Stimulated activated CD4-positive, alpha-beta T cell treated with anti-CD3 and anti-CD28 coated beads, Interleukin-12 subunit alpha, Interleukin-12 subunit beta, amount 100 ng/mL, for 48 hours (primary cell): ENCODE results near the gene FUT7.

Source experiments
- DNase-seq, 3 donors: peaks; one replicate each; pipeline ENCODE4 v3.0.0-alpha.2; 2020; ENCODE audit warnings: low read depth in 2 of 3, low spot score in 1 of 3

The FUT7 gene, protein sequence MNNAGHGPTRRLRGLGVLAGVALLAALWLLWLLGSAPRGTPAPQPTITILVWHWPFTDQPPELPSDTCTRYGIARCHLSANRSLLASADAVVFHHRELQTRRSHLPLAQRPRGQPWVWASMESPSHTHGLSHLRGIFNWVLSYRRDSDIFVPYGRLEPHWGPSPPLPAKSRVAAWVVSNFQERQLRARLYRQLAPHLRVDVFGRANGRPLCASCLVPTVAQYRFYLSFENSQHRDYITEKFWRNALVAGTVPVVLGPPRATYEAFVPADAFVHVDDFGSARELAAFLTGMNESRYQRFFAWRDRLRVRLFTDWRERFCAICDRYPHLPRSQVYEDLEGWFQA

GRCh38 chr9:137031904-137032640, at the start of gene FUT7:
TSS of gene FUT7 (minus strand) at chr9:137032088. CDS start at chr9:137031991, 97 bp downstream.
- no peak for DNase-seq

GRCh38 chr9:137080260-137081122, 48.6 kb upstream of the FUT7 start:
- no peak for DNase-seq

- no peak for DNase-seq
Measured at GRCh38 chr9:137079401-137079787, 47.5 kb upstream of the FUT7 start.

GRCh38 chr9:137078701-137079400, 47.0 kb upstream of the FUT7 start:
- DNase-seq: no peak

DNA sequence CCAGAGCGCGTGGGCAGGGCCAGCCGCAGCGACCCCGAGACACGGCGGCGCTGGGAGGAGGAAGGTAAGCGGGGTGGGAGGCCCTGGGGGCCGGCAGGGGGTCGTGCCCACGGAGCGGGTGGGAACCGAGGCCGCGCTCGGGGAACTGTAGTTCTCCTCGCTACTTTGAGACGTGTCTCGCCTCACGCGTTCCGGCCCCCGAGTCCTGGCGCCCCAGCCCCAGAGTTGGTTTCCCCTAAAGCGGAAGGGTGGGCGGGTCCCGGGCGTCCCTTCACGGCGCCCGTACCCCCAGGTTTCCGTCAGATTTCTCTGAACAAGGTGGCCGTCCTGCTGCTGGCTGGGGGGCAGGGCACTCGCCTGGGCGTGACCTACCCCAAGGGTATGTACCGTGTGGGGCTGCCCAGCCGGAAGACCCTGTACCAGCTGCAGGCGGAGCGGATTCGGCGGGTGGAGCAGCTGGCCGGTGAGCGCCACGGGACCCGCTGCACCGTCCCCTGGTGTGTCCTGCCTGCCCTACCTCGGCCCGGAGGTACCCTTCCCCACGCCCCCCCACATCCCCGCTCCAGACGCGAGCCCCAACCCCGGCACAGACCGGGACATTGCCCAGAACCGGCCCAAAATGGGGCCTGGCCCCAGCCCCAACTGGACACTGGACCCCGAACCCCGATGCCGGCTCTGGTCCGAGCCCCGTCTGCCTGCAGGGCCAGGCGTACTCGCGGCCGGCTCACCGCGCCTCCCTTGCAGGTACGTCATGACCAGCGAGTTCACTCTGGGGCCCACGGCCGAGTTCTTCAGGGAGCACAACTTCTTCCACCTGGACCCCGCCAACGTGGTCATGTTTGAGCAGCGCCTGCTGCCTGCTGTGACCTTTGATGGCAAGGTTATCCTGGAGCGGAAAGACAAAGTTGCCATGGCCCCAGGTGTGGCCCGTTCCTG, 46.1 kb upstream of the FUT7 start:
- no peak for DNase-seq

DNA sequence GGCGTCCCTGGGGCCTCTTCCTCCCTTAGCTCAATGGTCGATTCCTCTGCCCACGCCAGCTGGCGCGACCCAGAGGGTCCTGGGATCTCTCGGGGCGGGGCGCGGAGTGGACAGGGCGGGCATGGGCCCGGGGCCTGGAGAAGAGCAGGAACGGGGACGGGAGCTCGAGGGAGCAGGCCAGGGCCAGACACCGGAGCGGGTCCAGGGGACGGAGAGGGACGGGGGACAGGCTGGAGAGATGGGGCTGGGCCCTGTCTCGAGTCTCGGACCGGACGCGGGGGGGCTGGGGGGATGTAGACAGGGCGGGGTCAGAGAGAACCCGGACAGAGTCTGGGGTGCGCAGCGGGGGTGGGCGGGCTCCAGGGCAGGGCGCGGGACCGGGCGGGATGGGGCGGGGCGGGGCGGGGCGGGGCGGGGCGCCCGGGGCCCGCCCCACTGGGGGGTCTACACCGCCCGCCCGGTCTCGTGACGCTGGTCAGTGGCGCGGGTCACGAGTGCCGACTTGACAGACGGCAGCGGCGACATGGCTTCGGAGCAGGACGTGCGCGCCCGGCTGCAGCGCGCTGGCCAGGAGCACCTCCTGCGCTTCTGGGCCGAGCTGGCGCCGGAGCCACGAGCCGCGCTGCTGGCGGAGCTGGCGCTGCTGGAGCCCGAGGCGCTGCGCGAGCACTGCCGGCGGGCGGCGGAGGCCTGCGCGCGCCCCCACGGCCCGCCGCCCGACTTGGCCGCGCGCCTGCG, 45.3 kb upstream of the FUT7 start, which contains the start of gene UAP1L1:
TSS of gene UAP1L1 (plus strand) at position 508 of the 738 bp plus-strand sequence. CDS start at position 524, 16 bp downstream.
- no peak for DNase-seq

DNA sequence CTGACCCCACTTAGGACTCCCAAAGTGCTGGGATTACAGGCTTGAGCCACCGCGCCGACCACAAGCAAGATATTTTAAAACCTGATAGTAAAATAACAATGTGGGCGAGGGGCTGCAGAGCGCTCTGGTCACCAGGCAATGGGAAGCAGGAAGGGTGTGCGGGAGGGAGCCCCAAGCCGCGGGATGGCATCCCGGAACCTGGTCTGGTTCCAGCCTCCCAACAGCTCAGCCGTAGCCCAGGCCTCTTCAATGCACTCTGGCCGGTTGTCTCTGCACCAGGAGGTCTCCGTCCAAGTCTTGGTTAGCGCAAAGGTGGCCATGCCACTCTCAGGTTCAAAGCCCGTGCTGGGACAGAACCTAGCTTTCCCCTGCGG, 44.7 kb upstream of the FUT7 start:
- no peak for DNase-seq

- no peak for DNase-seq
Measured at GRCh38 chr9:137075275-137075775, 43.4 kb upstream of the FUT7 start.

GRCh38 chr9:137074657-137075274, 42.9 kb upstream of the FUT7 start:
- DNase-seq: no peak

- DNase-seq: no peak
Measured at GRCh38 chr9:137073992-137074399, 42.1 kb upstream of the FUT7 start.

- DNase-seq: no peak
Measured at GRCh38 chr9:137071282-137071681, 39.4 kb upstream of the FUT7 start.

GRCh38 chr9:137070906-137071275, 39.0 kb upstream of the FUT7 start:
- DNase-seq: no peak

DNA sequence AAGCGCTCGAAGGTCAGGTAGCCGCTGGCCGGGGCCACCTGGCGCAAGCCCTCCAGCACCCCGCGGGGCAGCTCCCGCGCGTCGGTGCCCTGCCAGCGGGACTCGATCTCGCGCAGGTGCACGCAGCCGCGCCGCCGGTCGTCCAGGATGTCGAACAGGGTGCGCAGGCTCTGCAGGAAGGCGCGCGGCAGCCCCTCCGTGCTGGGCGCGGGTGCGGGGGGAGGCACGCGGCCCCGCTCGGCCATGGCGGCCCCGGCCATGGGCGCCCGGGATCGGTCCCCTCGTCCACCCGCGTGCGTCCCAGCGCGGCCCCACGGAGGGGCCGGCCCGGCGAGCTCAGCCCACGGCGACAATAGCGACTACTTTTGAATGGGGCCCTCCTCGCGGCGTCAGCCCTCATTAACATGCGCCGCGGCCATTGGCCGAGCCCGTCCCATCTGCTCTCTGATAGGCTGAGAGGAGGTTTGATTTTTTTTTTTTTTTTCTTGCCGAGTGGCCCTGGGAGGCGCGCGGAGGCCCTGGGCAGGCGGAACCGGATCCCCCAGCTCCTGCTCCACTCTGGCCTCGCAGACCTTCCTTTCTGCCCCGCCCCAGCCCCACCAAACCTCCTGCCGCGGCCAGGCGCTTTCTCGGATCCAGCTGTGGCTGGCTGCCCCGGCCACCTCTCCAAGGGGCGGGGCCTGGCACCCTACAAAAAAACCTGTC, 38.5 kb upstream of the FUT7 start, which contains the start of gene SAPCD2:
TSS of gene SAPCD2 (minus strand) at position 357 of the 705 bp plus-strand sequence. CDS start at position 260, 97 bp downstream.
- DNase-seq: peak; percentile 65 to 77 (median 70)

DNA sequence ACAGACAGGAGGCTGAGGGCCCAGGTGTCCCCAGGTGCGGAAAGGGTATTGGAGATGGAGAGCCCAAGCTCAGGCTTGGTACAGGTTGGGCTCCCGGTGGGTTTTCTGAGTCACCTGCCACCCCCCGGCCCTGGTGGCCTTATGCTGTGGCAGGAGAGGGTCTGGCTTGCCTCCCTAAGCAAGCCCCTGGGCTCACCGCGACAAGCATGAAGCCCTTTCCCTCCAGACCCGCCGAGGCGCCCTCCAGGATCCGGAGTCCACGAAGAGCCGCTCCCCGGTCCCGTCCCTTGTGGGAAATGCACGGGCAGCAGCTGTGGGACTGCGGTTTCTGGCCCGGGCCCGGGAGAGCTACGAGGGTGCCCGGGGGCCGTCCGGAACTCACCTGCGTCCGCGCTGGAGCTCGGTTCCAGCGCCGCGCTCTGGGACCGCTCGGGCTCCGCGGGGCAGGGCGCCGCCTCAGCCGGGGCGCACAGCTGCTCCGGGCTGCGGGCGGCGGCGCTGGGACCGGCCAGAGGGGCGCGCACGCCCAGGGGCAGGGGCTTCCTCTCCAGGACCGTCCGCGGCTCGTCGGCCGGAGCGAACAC, 37.7 kb upstream of the FUT7 start:
- DNase-seq: no peak

GRCh38 chr9:137068539-137069507, 36.9 kb upstream of the FUT7 start:
- no peak for DNase-seq

DNA sequence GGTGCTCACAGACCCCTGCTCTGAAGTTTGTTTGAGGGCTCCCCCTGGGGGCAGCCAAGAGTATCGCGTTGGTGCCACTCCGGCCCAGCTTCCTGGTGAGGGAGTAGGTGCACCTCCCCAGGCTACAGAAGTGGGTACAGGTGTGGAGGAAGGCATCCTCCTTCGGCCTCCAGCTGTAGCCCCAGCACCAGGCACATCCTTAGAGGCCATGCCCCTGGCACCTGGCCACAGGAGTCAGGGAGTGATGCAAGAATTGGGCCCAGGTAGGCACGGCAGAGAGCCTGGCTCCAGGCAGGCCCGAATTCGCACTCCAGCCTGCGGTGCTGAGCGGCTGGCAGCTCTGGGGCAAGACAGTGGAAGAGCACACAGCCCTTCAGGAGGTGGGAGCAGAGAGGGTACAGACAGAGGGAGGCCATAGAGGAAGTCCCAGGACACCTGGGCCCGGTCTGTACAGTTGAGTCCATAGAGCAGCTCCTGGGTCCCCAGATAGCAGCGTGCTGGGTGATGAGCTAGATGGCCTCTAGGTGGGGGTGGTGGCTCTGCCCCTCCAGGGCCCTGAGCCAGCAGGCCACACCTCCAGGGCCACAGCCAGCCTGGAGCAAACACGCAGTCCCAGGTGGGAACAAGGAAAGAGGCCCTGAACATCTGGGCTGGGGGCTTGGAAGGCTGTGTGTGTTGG, 36.1 kb upstream of the FUT7 start:
- DNase-seq: peak; percentile 75 to 86 (median 79)
